HL-60/S4 treated with phorbol 12-myristate 13-acetate at 8.2 ng/mL for 4 days and 3 days (cell line): Measurements from ENCODE around the gene DCP1A.

Experiments used
- in situ Hi-C: fragments of 300-500 bp; cut with MboI; formaldehyde crosslinking; loops from 2 replicates; pipeline ENCODE4 v1.15.0; 2022; ENCODE audit warnings: low sequenced_read_pairs

Gene DCP1A

DNA sequence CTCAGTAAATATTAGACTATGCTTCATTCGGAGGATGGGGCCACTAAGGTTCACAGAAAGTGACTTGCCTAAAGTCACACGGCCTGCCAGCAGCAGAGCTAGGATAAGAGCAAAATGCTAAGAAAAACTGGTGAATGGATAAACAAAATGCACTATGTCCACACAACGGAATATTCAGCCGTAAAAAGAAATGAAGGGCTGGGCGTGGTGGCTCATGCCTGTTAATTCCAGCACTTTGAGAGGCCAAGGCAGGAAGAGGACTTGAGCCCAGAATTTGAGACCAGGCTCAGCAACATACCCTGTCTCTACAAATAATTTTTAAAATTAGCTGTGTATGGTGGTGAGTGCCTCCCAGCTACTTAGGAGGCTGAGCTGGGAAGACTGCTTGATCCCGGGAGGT is 99.2 kb downstream of the DCP1A start:
- in situ Hi-C loops, result no loop called here

DNA sequence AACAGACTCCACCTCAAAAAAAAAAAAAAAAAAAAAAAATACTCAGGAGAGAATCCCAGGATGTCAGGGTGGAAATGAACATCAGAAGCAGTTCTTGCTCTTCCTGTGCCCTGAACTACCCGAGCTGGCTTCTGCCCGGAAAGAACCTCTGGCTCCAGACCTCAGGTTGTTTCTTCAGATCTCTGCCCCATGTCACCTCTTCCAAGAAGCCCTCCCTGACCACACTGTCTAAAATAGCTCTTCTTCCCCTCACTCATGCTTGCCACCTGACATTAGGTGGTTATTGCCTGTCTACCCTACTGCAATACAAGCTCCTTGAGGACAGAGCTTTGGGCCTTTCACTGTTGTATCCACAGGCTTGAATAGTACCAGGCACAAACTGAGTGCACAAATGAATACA is 99.7 kb downstream of the DCP1A start:
- in situ Hi-C loops, result no loop called here

DNA sequence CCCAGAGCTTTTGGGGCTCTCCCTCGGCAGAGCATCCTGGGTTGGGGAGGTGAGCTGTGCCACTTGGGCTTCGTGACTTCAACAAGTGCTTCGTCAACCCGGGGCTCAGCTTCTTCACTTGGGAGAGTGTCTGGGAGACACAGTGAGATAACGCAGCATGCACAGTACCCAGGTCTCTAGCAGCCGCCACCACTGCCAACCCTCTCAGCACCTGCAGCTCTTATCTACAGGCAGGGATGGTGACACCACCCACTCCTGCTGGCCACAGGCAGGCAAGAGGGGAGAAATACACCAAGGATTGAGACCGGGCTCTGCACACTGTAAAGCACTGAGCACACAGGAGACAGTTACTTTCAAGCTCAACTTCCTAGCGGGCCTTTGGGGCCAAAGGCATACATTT is 103.1 kb downstream of the DCP1A start:
- in situ Hi-C loops, result no loop called here

DNA sequence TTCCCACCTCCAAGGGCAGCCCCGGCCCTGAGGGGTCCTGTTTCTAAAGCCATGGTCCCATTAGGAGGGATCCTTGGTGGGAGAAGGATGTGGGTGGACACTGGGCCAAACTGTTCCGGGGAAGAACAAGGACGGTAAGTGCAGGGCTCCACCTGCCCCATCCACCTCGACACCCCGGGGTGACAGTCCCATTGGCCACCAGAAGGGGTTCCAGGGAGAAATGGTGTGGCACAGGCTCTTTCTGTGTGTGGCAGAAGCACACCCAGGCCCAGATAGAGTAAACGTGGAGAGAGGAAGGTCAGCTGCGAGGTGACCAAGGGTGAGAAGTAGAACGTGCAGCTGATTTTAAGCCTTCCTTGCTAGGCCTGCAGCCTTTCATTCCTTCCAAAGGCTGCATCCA is 103.6 kb downstream of the DCP1A start:
- in situ Hi-C loops, result no loop called here

DNA sequence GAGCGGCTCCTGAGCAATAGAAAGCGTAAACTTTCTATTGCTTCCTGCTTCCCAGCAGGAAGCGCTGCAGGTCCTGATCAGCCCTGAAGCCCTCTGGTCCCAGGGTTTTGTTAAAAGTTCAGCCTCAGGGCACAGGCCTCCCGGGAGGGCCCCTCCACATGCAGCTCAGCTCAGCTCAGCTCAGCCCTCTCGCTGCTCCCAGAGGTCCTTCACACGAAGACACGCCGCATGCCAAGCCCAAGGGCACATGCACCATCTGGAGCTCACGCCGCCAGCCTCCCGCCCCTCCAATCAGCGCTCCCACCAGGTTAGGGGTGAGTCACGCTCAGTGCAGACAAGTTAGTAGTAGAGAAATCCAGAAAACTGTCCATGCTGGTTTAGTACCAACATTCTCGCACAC is 104.2 kb downstream of the DCP1A start:
- in situ Hi-C loops, result no loop called here

DNA sequence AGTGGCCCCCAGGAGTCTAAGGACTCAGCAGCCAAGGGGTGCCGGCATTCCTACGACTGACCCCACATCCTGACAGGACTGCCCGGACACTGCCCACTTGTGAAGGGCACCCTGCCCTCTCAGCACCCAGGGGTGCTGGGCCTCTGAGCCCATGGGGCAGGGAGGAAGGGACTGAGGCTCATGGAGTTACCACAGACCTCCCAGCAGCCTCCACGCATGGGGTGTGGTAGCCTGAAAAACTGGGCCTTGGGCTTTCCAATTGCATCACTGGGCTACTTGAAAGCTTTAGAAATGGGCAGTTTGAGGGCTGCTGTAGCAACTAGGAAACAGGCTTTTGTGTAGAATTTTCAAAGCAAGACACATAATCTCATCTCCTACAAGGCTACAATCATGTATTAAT is 104.7 kb downstream of the DCP1A start:
- in situ Hi-C loops, result no loop called here

DNA sequence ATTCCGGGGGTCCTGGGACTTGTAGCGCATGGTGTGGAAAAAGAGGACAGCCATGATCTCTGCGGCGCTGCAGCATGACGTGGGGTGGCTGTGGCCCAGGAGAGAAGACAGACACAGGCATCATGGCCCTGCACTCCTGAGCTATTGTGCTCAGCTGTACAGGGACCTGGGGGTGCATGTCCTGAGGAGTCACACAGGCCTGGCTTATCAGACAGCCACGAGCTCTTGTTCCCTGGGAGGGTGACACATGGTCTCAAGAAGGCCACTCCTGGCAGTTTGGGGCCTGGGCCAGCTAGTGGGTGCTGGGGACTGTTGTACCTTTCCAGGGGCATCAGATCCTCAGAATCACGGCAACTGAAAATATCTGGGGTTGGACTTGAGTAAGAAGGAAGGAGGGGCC is 105.2 kb downstream of the DCP1A start:
- in situ Hi-C loops, result no loop called here

DNA sequence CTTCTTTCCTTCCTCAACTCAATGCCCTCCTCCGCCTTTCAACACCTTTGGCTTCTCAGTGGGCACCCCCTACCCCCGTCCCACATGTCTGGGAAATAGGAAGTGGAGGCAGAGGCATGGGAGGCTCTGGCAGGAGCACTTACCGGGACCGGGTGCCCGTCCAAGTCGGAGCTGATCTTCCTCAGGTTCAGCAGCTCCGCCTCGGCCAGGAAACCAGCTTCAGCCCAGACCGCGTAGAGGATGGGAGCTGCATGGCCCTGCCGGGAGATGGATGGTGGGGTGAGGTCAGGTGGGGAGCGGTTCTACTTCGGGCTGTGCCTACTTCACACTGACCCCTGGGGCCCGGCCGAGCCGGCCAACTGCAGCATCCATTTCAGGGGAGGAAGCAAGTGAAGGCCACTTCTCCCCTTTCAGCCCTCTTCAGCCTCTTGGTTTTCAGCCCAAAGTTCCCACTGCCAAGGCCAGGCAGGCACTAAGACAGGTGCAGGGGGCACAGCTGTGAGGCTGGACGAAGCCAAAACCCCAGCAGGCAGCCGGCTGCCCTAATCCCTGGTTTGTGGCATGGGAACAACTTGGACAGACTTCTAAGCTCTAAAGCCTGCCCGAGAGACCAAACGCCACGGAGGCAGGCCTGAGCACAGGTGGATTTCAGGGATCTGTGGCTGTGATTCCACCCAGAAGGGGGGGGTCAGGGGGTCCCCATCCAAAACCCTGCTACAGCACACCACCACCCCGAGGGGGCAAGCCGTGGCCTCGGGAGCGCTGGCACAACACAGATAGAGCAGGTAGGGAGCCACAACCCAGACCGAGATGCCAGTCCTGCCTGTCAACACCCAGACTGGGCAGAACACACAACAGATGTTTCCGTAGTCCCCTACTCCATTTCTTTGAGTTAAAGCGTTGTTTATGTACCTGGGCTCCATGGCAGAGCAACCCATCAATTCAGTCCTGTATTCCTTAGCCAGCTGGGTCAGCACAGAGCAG is 106.1 kb downstream of the DCP1A start:
- in situ Hi-C loops, result no loop called here

DNA sequence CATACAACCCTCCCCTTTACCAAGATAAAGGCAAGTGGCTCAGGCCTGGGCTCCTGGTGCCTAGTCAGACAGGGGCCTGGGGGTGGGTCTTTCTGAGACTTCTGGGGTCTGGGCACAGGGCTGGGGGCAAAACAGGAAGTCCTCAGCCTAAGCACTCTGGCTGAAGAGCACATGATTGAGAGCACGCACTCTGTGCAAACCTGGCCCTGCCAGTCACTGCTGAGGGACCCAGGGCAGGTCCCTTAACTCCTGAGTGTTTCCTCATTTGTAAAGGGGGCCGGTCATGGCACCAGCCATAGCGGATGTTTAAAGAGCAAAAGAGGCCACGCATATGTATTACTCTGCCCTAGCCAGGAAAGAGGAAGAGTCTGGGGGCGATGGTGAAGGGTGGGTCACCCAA is 107.5 kb downstream of the DCP1A start:
- in situ Hi-C loops, result no loop called here

DNA sequence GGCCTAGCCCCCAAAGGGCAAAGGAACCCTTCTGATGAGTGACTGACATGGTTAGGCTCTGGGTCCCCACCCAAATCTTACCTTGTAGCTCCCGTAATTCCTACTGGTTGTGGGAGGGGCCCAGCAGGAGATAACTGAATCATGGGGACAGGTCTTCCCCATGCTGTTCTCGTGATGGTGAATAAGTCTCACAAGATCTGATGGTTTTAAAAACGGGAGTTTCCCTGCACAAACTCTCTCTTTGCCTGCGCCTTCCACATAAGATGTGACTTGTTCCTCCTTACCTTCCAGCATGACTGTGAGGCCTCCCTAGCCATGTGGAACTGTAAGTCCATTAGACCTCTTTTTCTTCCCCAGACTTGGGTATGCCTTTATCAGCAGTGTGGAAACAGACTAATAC is 108.5 kb downstream of the DCP1A start:
- in situ Hi-C loops, result no loop called here

DNA sequence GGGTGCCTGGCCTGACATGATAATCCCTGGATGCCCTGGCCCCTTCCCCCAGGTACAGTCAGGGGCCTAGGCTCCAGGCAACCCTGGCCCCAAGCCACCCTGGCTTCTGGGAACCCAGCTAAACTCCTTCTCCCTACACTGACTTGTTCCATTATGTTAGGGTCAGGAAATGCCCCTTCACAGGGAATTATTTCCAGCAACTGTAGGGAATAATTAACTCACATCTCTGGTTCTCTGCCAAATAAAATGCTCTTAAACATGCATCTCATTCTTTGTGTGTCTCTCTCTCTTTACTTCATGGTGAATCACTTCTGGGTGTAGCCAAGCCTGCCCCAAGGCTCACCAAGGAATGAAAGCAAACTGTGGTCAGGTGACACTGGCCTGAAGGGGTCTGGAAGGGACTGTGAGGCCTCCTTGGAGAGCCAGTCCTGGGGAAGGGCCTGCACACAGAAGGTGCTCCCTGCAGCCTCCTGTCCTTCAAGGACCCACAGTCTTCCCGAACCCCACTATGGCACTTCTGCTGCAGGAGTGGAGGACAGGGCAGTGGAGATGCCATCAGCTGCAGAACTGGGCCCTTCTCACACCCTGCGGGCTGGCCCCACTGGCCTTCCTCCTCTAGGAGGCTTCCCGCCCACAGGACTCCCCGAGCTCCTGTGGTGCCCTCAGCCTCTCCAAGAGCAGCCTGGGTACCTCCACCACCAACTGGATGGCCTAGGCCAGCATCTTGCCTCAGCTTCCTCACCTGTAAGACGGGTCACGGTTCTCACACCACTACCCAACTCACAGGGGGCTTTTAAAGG is 109.1 kb downstream of the DCP1A start:
- in situ Hi-C loops, result no loop called here

DNA sequence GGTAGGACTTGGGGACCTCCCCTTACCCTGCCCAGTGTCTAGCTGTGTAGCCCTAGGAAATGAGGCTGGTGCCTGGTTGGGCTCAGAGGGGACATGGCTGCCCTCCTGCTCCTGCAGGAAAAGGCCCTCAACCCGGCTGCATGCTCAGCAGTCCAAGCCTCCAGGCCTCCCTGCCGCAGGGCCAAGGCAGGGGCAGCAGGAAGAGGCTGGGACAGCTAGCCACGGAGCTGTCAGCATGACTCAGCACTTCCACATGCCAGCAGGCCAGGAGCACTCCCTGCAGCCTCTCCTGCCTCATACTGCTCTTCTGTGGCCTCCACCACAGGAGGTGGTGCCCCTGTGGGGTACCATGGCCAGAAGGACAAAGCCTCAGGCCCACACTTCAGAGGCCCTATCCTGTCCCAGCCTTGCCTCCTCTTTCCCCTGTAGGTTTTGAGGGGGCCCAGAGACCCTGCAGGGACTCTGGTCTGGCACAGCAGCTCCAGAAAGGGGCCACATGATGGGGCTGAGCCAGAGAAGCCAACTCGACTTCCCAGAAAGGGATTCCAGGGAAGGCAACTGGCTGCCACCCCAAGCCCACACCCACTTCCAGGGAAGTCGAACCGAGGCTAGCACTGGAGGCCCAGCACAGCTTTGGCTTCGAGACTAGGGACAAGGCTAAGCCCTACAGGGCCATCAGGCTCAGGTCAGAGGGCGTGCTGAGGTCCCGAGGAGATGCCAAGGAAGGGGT is 111.1 kb downstream of the DCP1A start:
- in situ Hi-C loops, result no loop called here

DNA sequence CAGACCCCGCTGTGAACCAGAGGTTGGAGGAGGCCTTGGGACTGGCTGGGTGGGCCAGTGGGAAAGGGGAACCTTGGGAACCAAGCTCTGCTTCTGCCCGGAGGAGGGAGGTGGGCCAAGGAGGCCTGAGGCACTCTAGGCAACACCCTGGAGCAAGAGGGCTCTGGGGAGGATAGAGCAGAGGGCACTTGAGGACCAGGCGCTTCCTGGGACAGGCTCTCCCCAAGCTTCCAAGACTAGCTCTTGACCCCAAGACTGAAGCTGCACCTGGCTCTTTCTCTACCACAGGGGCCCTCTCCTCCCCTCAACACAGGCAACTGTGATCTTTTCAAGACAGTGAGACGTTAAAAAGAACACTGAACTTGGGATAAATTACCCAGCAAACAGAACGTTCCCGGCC is 111.8 kb downstream of the DCP1A start:
- in situ Hi-C loops, result no loop called here

DNA sequence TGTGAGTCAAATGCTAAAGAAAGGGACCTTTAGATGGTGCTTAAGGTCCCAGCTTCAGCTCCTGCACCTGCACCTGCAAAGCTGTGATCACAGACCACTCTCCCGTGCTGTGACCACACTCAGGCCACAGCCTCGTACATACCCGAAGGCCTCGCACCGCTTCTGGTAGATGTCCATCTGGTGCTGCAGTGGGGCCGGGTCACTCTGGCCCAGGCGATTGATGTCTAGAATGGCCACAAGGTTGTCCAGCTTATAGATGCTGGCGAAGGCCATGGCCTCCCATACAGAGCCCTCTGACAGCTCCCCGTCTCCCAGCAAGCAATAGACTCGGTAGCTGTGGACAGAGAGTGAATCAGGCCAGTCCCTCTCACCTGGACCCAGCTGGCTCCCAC is 112.5 kb downstream of the DCP1A start:
- in situ Hi-C loops, result no loop called here

DNA sequence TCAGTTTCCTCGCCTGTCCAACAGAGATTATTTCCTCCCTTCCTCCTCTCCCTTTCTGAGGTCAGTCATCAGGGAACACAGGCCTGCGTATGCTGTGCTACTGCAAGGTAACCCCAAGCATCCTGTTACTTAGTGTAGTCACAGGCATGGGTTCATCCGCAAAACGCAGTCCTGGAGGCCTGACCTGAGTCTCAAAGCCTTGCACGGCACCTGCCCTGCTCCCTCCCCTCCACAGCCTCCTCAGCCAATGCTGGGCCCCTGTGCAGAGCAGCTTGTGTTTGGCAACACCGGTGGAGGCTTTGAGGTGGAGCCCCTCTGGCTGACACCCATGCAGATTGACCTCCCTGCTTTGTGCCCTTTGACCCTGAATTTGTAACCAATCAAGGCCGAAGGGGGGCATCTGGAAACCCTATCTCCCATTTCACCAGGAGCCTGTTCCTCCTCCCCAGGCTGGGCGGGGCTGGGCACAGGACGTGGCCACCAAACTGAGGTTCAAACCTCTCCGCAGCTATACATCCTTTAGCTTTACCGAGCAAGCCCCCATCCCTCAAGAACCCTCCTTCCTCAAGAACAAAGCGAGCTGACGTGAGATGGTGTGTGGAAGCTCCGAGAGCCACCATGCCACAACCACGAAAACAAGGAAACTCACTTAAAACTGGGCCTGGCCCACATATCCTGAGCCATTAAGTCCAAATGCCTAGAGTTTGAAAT is 113.1 kb downstream of the DCP1A start:
- in situ Hi-C loops, result no loop called here
